Testis (tissue), 3 donors: ENCODE results near the gene DGKK. TPM values are rescaled to one million over a fixed set of nuclear protein-coding genes. Genes with fewer than 3 reads are reported as not detected.

ENCODE experiments used
- DNase-seq: peaks from one replicate; pipeline ENCODE4 v3.0.0-alpha.2; 2019
- H3K27ac ChIP-seq, 2 donors: fragments of 200-600 bp; sonication (generic); one replicate each; pipeline ENCODE4 v1.5.1; 2019
- H3K27me3 ChIP-seq: fragments of 200-600 bp; sonication (generic); one replicate; pipeline ENCODE4 v1.5.1; 2019
- H3K36me3 ChIP-seq: fragments of 200-600 bp; sonication (generic); one replicate; pipeline ENCODE4 v1.5.1; 2017; ENCODE audit warnings: low read depth; ENCODE audit errors: missing control alignments
- H3K4me1 ChIP-seq: fragments of 200-600 bp; sonication (generic); one replicate; pipeline ENCODE4 v1.5.1; 2019
- H3K4me3 ChIP-seq, 2 donors: fragments of 200-600 bp; sonication (generic); one replicate each; pipeline ENCODE4 v1.5.1; 2017 to 2019
- H3K9me3 ChIP-seq: fragments of 200-600 bp; sonication (generic); one replicate; pipeline ENCODE4 v1.5.1; 2017
- CTCF ChIP-seq, 3 experiments: fragments of 450-650 bp in 2 of 3; fragments of 200-600 bp in 1 of 3; sonication (generic) in 1 of 3; IDR thresholded peaks; one replicate each; pipeline ENCODE4 v1.5.1; 2016 to 2019; ENCODE audit warnings: antibody characterized with exemption in 3 of 3, mild to moderate bottlenecking in 2 of 3, moderate library complexity in 1 of 3
- POLR2A ChIP-seq: fragments of 450-650 bp; IDR thresholded peaks from one replicate; pipeline ENCODE4 v1.6.1; 2017; ENCODE audit warnings: antibody characterized with exemption, mild to moderate bottlenecking, moderate library complexity
- WGBS, 2 donors: methylation state at CpG; one replicate each; pipeline ENCODE4 v1.1.5; 2018; 5-methylcytosine and 5-hydroxymethylcytosine counted together
- intact Hi-C: fragments of 100-400 bp; cut with DNase I; formaldehyde crosslinking; loops from one replicate; pipeline ENCODE4 v1.15.1; 2023; ENCODE audit warnings: low total_unique reads
- polyA plus RNA-seq: library from polyadenylated mRNA; stranded (reverse); fragments of 350-450 nt; fragmentation: Illumina TruSeq; extraction: RNeasy Lipid Tissue Mini Kit (QIAGEN cat#74804); gene quantifications from one replicate; pipeline ENCODE4 v1.2.3, GENCODE V29; 2014; ENCODE audit warnings: low read depth, low replicate concordance; ENCODE audit not compliant: insufficient read depth
- total RNA-seq, 2 donors: library from RNA; depleted of rRNA; stranded (reverse); fragments of >200 nt; gene quantifications; one replicate each; pipeline ENCODE4 v1.2.3, GENCODE V29; 2016

Gene DGKK
- total and polyA plus RNA-seq, 3 donors from 2014 or later = 0.39 to 0.47 (median 0.43) TPM

GRCh38 chrX:50403903-50404302, 66.7 kb downstream of the DGKK start:
- 76 to 80% methylated on average over 4 to 5 of the region's 5 CpGs for WGBS, 2 donors
- no peaks in the 10 kb centered on the region for H3K9me3 ChIP-seq
- intact Hi-C loops = no loop called here
- no peak overlapping the region for H3K27ac ChIP-seq
- no peaks in the 10 kb centered on the region for H3K27me3 ChIP-seq
- DNase-seq = no peak
- TF ChIP-seq POLR2A = no peak
- no peak for TF ChIP-seq CTCF (IDR thresholded peaks at IDR 0.05)
- H3K4me1 ChIP-seq = no peaks in the 10 kb centered on the region
- H3K36me3 ChIP-seq = no peaks in the 10 kb centered on the region
- H3K4me3 ChIP-seq = no peak overlapping the region

- 79 to 82% methylated on average over 2 to 3 of the region's 3 CpGs for WGBS, 2 donors
- Histone ChIP-seq H3K4me3 (no peak overlapping the region), H3K9me3 (no peaks in the 10 kb centered on the region), H3K27ac (no peak overlapping the region), H3K36me3 (no peaks in the 10 kb centered on the region), H3K27me3 (no peaks in the 10 kb centered on the region), H3K4me1 (no peaks in the 10 kb centered on the region)
- no peak for TF ChIP-seq POLR2A
- no peak for TF ChIP-seq CTCF (IDR thresholded peaks at IDR 0.05)
- intact Hi-C loops = no loop called here
- DNase-seq = no peak
Measured at GRCh38 chrX:50402886-50403285, 67.7 kb downstream of the DGKK start.

GRCh38 chrX:50393902-50394301, 76.7 kb downstream of the DGKK start:
- DNase-seq = no peak
- Histone ChIP-seq H3K27me3 (no peaks in the 10 kb centered on the region), H3K27ac (no peak overlapping the region), H3K9me3 (no peaks in the 10 kb centered on the region), H3K4me1 (no peaks in the 10 kb centered on the region), H3K4me3 (no peak overlapping the region), H3K36me3 (no peaks in the 10 kb centered on the region)
- 35% methylated on average over 2 of the region's 2 CpGs for WGBS, 2 donors
- intact Hi-C loops = no loop called here
- no peak for TF ChIP-seq CTCF (IDR thresholded peaks at IDR 0.05)
- no peak for TF ChIP-seq POLR2A

- H3K9me3 ChIP-seq = no peaks in the 10 kb centered on the region
- no peak overlapping the region for H3K4me3 ChIP-seq
- H3K27me3 ChIP-seq = no peaks in the 10 kb centered on the region
- no peaks in the 10 kb centered on the region for H3K4me1 ChIP-seq
- no peak for DNase-seq
- H3K27ac ChIP-seq = no peak overlapping the region
- intact Hi-C loops = no loop called here
- H3K36me3 ChIP-seq = no peaks in the 10 kb centered on the region
- no peak for TF ChIP-seq CTCF (IDR thresholded peaks at IDR 0.05)
- no peak for TF ChIP-seq POLR2A
- 77 to 94% methylated on average over 2 of the region's 2 CpGs for WGBS, 2 donors
Measured at GRCh38 chrX:50386520-50386919, 84.1 kb downstream of the DGKK start.

GRCh38 chrX:50381729-50382415, 88.8 kb downstream of the DGKK start:
- Histone ChIP-seq H3K27ac (no peak overlapping the region), H3K4me3 (no peak overlapping the region), H3K27me3 (no peaks in the 10 kb centered on the region), H3K36me3 (no peaks in the 10 kb centered on the region), H3K4me1 (no peaks in the 10 kb centered on the region), H3K9me3 (no peaks in the 10 kb centered on the region)
- 91 to 95% methylated on average over 4 to 5 of the region's 5 CpGs for WGBS, 2 donors
- DNase-seq = no peak
- TF ChIP-seq POLR2A (no peak), CTCF (IDR thresholded peaks at IDR 0.05) (no peak)
- intact Hi-C loops = no loop called here
